Renal pelvis (tissue), 4 donors: ENCODE measurements around the gene TSR3. TPM values are rescaled to one million over a fixed set of nuclear protein-coding genes. Genes with fewer than 3 reads are reported as not detected.

Experiments used
- DNase-seq: peaks from one replicate; pipeline ENCODE4 v3.0.0-alpha.2; 2013
- polyA plus RNA-seq, 3 donors: library from polyadenylated mRNA; unstranded; fragments of 120-200 nt; gene quantifications; one replicate each; pipeline ENCODE4 v1.2.1, GENCODE V29; 2013; ENCODE audit not compliant: insufficient read length in 3 of 3

Gene TSR3
- polyA plus RNA-seq, 3 donors = 49.9 to 66.4 (median 61.6) TPM

DNA sequence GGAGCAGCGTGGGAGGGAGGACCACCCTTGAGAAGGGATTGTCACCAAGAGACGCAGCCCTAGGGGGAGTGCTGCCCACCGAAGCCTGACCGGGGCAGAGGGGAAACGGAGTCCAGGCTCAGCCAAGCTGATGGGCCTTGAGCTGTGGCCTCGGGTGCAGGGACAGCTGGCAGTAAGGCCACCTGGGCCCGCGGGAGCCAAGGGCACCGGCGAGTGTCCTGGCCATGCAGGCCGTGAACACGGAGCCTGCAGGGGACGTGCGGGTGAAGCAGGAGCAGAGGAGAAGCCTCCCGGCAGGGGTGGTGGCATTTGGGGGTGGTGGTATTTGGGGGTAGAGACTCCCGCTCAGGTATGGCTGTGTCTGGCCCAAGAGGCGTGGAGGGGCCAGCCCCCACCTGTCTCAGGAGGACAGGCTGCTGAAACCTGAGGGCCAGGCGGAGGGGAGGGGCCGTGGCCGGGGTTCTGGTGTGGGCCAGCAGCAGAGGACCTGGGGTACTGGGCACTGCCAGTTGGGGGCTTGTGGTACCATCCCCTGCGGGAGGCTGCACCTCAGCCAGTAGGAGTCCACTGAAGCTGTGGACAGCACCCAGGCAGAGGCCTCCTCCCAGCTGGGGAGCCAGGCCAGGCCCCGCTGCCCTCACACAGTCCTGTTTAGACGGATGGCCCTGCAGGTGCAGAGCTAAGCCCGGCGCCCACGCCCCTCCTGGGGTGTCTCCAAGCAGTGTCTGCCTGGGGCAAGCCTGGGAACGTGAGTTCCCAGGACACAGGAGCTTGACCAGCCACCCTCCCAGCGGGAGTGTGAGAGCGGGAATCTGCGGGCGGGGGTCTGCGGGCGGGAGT is 4.6 kb upstream of the TSR3 start:
- no peak for DNase-seq

GRCh38 chr16:1355591-1355990 is 3.9 kb upstream of the TSR3 start:
- DNase-seq = no peak

GRCh38 chr16:1354815-1355540 is 3.3 kb upstream of the TSR3 start:
- DNase-seq = no peak

DNA sequence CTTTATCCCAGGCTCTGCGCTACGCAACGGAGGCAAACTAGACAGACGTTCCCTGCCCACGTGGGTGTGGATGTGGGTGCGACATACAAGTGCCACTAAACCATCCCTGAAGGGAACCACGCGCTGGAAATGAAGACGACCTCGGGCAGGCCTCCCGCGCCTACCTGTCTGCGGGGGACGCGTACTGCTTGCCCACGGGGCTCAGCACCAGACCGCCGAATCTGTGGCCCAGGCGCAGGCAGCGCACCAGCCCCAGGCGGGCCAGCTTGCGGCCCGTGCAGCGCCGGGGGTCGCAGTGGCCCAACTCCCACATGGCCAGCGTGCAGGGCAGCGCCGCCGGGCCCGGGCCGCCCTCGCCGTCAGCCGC is 480 bp downstream of the TSR3 start:
- no peak for DNase-seq

DNA sequence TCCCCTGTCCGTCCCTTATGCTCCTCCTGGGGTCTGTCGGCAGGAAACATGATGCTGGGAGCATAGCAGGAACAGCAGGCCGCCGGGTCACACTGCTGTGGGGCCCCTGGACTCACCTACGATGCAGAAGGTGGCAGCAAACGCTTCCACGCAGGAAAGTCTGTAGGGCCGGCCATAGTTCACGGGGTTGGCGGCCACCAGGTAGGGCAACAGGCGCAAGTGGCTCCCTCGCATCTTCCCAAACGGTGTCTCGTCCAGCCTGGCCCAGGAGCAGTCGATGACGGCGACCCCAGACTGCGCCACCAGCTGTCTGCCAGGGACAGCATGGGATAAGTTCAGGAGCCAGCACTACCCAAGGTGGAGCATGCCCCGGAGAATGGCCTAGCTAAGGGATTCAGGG is 987 bp downstream of the TSR3 start:
- DNase-seq = no peak

- DNase-seq = no peak
Observed at GRCh38 chr16:1349951-1350350, 1.7 kb downstream of the TSR3 start.

- no peak for DNase-seq
Observed at GRCh38 chr16:1349351-1349750, 2.3 kb downstream of the TSR3 start.

DNA sequence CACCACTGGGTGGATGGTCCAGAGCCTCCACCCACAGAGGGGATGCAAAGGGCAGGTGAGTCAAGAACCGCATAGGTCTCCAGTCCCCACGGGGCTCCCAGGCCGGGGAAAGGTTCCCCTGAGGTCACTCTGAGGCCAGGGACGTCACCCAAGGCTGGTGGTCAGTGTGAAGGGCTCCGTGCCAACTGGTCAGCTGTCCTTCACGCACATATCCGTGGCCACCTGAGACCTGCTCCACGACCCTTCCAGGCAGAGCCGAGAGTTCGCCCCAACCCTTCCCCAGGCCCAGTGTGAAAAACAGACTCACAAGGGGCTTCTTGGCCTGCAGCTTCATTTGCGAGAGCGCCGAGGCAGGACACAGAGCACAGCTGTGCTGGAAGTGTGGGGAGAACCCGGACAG is 2.8 kb downstream of the TSR3 start:
- no peak for DNase-seq

GRCh38 chr16:1348441-1348840 is 3.2 kb downstream of the TSR3 start:
- no peak for DNase-seq

- DNase-seq = no peak
Observed at GRCh38 chr16:1347962-1348361, 3.7 kb downstream of the TSR3 start.

GRCh38 chr16:1347286-1347855 is 4.3 kb downstream of the TSR3 start:
- DNase-seq = no peak

- DNase-seq = no peak
Observed at GRCh38 chr16:1346422-1347285, 5.0 kb downstream of the TSR3 start.

DNA sequence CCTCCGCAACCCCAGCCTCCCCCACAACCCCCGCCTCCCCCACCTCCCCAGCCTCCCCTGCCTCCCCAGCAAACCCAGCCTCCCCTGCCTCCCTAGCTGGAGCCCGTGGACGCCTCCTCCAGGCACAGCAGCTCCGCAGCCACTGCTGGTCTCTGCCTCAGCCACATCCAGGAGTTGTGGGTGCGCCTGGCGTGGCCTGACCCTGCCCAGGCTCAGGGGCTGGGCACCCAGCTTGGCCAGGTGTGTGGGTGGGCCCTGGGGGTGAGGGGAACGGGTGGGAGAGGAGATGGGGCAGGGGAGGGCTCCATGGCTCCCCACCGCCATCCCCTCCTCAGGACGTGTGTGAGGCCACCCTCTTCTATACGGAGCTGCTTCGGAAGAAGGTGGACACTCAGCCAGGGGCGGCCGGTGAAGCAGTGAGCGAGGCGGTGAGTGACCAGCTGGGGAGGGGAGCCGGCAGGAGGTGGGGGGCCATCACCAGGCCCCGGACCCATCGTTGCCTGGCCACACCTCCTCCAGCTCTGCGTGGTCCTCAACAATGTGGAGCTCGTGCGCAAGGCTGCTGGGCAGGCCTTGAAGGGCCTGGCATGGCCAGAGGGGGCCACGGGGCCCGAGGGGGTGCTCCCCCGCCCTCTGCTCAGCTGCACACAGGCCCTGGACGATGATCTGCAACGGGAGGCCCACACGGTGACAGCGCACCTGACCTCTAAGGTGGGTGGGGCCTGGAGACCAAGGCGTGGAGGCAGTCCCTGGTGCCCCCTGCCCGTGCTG is 5.8 kb downstream of the TSR3 start:
- no peak for DNase-seq

DNA sequence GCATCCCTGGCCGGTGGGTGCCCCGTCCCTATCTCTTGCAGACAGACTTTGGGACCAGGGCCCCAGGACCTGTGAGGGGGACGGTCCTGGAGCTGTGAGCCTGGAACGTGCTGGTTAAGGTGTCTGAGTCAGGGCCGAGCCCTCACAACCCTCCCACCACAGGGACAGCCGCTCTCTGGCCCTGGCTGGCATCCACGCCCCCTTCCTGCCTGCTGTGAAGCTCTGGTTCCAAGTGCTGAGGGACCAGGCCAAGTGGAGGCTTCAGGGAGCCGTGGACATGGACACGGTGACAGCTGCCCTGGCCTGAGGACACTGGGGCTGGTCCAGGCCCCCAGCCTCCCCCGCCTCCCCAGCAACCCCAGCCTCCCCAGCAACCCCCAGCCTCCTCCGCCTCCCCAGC is 6.6 kb downstream of the TSR3 start:
- DNase-seq = no peak

DNA sequence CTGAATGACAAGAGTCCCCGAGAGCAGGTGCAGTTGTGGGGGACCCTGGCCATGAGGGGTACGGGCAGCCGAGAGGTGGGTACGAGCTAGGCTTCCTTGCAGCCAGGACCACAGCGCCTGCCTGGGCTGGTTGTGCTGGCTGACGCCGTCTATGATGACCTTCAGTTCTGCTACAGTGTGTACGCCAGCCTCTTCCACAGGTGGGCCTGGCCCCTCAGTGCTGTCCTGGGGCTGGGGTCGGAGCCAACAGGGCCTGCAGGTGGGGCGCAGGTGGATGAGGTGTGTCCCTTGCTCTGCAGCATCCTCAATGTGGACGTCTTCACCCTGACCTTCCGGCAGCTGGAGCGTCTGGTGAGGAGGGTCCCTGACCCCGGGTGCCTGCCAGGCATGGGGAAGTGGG is 7.2 kb downstream of the TSR3 start:
- no peak for DNase-seq

DNA sequence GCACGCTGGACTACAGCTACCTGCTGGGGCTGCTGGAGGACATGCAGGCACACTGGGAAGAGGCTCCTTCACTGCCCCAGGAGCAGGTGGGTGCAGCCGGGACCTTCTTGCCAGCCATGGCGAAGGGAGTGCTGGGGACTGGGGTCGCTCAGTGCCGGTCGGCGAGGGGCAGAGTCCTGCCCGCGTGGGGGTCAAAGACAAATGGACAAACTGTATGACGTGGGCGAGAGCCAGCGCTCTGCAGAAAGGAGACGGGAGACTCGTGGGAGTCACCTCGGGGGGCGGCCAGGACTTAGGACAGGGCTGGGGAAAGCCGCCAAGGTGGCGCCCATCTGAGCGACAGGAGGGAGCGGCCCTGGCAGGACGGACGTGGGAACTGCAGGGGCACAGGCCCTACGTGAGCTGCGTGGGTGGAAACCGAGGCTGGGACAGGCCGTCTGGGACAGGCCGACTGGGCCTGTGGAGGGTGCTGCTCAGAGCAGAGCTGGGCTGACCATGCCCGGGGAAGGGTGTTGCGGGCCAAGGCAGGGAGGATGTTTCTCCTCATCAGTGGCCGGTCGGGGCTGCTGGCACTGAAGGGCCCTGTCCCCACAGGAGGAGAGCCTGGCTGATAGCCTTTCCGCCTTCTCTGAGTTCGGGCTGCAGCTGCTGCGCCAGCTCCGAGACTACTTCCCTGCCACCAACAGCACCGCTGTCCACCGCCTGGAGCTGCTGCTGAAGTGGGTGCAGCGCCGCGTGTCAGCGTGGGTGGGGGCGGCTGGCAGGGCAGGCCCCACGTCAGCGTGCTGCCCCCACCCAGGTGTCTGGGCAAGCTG is 8.0 kb downstream of the TSR3 start:
- no peak for DNase-seq

- peak; percentile 93 for DNase-seq
Observed at GRCh38 chr16:1342526-1343427, 8.9 kb downstream of the TSR3 start.

- DNase-seq = no peak
Observed at GRCh38 chr16:1341495-1342420, 9.9 kb downstream of the TSR3 start.
